ENCODE measurements around the gene TUBA1C. TPM values are rescaled to one million over a fixed set of nuclear protein-coding genes. Genes with fewer than 3 reads are reported as not detected.
A peak's percentile ranks its signal among the peaks of the same experiment; 100 is the strongest.
"Not testable (repeated sequence)": the region's sequence is repeated elsewhere in the genome, so short reads cannot be mapped to it uniquely, and the experiment has no call there.

The TUBA1C gene
- polyA plus RNA-seq, 1 experiment, result 2,194 TPM

DNA sequence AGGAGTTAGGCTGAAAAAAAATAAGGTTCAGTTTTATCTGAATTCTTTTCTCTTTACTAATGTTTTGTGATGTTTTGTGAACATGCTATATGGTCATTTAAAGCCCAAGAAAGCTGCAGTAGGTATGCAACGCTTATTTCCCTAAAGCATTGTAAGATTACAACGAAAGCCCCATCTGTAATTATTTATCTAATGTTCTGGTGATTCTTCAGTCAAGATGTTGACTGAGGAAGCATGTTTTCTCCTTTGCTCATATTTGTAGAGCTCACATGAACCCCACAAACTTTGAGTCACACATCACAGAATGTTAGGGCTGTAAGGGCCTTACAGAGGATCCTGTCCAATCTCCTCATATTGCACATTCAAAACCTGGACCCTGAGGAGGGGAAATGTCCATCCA lies 3.2 kb upstream of the TUBA1C start:
- CTCF ChIA-PET, result interaction anchor here (1.0 to 1.9 kb wide), 4 partner anchors 19 to 80 kb away, joined by 3 to 7 read pairs (median 4); no protein-coding TSS in a partner anchor

DNA sequence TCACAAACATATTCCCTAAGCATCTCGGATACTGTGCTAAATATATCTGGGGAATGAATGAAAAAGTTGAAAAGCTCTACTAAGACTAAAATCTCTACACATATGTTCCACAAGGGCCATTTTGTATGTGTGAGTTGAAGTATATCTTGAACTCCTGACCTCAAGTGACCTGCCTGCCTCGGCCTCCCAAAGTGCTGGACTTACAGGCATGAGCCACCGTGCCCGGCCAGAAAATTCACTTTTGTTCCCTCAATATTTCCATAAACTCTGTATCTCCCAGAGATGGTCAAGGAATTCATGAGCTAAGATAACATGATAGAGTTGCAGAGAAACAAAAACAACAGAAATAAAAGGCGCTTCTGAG lies 1.5 kb upstream of the TUBA1C start:
- no peak for TF ChIP-seq CTCF (IDR thresholded peaks at IDR 0.05; ENCODE audit: insufficient read depth, low read depth, low read length)
- ChIA-PET POLR2A (interaction anchor here (0.7 kb wide), 1 partner anchor 1330 kb away, joined by 10 read pairs; no protein-coding TSS in a partner anchor), CTCF (interaction anchor here (0.8 to 2.5 kb wide), 9 partner anchors 9 to 199 kb away, joined by 3 to 20 read pairs (median 4); no protein-coding TSS in a partner anchor)
- Histone ChIP-seq H3K36me3 (ENCODE audit: control insufficient read depth, insufficient read depth, low read length) (peaks cover 1% of the 10 kb centered on the region; the same call in 1 of the 2 replicates), H3K27me3 (ENCODE audit: control insufficient read depth, insufficient read depth, low read length) (no peaks in the 10 kb centered on the region), H3K4me3 (ENCODE audit: low read depth, low read length) (no peak overlapping the region)
- no peak for DNase-seq (ENCODE audit: low read depth)

More for the DNA sequence above, 3.2 kb upstream of the TUBA1C start:
- H3K4me3 ChIP-seq (ENCODE audit: low read depth, low read length), result no peak overlapping the region
- POLR2A ChIA-PET, result no interaction called here
- H3K27me3 ChIP-seq (ENCODE audit: control insufficient read depth, insufficient read depth, low read length), result no peaks in the 10 kb centered on the region
- no peaks in the 10 kb centered on the region for H3K36me3 ChIP-seq (ENCODE audit: control insufficient read depth, insufficient read depth, low read length)
- TF ChIP-seq CTCF (IDR thresholded peaks at IDR 0.05; ENCODE audit: insufficient read depth, low read depth, low read length), result no peak
- DNase-seq (ENCODE audit: low read depth), result peak; percentile 43

DNA sequence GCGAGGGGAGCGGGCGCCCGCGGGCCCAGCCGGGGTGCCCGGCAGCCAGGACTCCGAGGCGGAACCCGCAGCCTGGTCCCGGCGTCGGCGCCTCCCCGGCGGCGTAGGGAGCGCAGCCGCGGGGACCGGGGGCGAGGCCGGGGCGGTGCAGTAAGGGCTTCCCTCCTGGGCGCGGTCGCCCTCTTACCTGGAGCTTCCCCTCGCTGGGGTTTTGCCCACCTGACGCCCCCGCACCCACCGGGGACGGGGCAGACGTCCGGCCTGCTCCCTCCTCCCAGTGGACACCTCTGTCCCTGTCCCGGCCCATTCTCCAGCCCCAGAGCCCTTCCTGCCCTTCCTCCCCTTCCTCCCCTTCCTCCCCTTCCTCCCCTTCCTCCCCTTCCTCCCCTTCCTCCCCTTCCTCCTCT lies 413 bp upstream of the TUBA1C start:
- DNase-seq (ENCODE audit: low read depth), result no peak
- Histone ChIP-seq H3K36me3 (ENCODE audit: control insufficient read depth, insufficient read depth, low read length) (peaks cover 2% of the 10 kb centered on the region), H3K27me3 (ENCODE audit: control insufficient read depth, insufficient read depth, low read length) (no peaks in the 10 kb centered on the region), H3K4me3 (ENCODE audit: low read depth, low read length) (peak overlapping the region; percentile 92)
- POLR2A ChIA-PET, result no interaction called here
- CTCF ChIA-PET, result interaction anchor here (0.6 to 2.5 kb wide), 6 partner anchors 10 to 200 kb away, joined by 3 to 20 read pairs (median 6); no protein-coding TSS in a partner anchor
- TF ChIP-seq CTCF (IDR thresholded peaks at IDR 0.05; ENCODE audit: insufficient read depth, low read depth, low read length), result no peak

GRCh38 chr12:49269191-49269590 lies 4.3 kb downstream of the TUBA1C start:
- not testable (repeated sequence) for H3K4me3 ChIP-seq (ENCODE audit: low read depth, low read length); H3K27me3 ChIP-seq (ENCODE audit: control insufficient read depth, insufficient read depth, low read length); DNase-seq (ENCODE audit: low read depth)
- ChIA-PET CTCF (interaction anchor here (1.1 to 3.3 kb wide), 6 partner anchors 19 to 138 kb away, joined by 3 to 12 read pairs (median 4); partner anchors contain the start of genes PRPH and TUBA1B), POLR2A (interaction anchor here (0.6 kb wide), 4 partner anchors 9 to 80 kb away, joined by 3 to 4 read pairs (median 4); partner anchors contain the start of gene TUBA1A)
- peaks cover 26% of the 10 kb centered on the region for H3K36me3 ChIP-seq (ENCODE audit: control insufficient read depth, insufficient read depth, low read length)

DNA sequence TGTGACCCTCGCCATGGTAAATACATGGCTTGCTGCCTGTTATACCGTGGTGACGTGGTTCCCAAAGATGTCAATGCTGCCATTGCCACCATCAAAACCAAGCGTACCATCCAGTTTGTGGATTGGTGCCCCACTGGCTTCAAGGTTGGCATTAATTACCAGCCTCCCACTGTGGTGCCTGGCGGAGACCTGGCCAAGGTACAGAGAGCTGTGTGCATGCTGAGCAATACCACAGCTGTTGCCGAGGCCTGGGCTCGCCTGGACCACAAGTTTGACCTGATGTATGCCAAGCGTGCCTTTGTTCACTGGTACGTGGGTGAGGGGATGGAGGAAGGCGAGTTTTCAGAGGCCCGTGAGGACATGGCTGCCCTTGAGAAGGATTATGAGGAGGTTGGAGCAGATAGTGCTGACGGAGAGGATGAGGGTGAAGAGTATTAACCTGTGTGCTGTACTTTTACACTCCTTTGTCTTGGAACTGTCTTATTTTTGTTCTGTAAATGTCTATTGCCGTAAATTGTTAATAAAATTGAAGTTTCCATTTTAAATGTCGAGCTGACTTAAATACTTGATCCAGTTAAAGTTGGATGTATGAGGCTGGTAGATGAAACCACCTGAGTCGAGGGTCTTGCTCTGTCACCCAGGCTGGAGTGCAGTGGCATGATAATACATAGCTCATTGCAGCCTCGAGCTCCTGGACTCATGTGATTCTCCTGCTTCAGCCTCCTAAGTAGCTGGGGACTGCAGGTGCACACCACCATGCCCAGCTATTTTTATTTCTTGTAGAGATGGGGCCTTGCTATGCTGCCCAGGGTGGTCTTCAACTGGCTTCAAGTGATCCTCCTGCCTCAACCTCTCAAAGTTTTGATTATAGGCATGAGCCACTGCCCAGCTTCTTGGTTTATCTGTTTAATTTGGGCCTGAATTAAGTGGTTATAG lies 8.2 kb downstream of the TUBA1C start:
- Histone ChIP-seq H3K4me3 (ENCODE audit: low read depth, low read length) (no peak overlapping the region), H3K27me3 (ENCODE audit: control insufficient read depth, insufficient read depth, low read length) (no peaks in the 10 kb centered on the region)
- CTCF ChIA-PET, result interaction anchor here (0.7 kb wide), 1 partner anchor 23 kb away, joined by 3 read pairs; no protein-coding TSS in a partner anchor

More for the DNA sequence above, 8.2 kb downstream of the TUBA1C start:
- POLR2A ChIA-PET, result no interaction called here
- TF ChIP-seq CTCF (IDR thresholded peaks at IDR 0.05; ENCODE audit: insufficient read depth, low read depth, low read length), result no peak
- peaks cover 26% of the 10 kb centered on the region for H3K36me3 ChIP-seq (ENCODE audit: control insufficient read depth, insufficient read depth, low read length)
- no peak for DNase-seq (ENCODE audit: low read depth)

Measured in BJ (cell line).